SIG-M5 (cell line): ENCODE data around the gene ZDHHC7.

ENCODE experiments used
- DNase-seq: peaks from one replicate; lab custom pipeline; 2025; lab: John Stamatoyannopoulos, UW

The ZDHHC7 gene

GRCh38 chr16:84993926-84994325 lies 17.4 kb downstream of the ZDHHC7 start:
- DNase-seq: no peak

GRCh38 chr16:84992717-84993075 lies 18.6 kb downstream of the ZDHHC7 start:
- no peak for DNase-seq

GRCh38 chr16:84990782-84991181 lies 20.6 kb downstream of the ZDHHC7 start:
- no peak for DNase-seq

GRCh38 chr16:84989749-84990620 lies 21.4 kb downstream of the ZDHHC7 start:
- DNase-seq: no peak

GRCh38 chr16:84988328-84989080 lies 22.8 kb downstream of the ZDHHC7 start:
- DNase-seq: no peak

- DNase-seq: no peak
Measured at GRCh38 chr16:84986879-84987278, 24.5 kb downstream of the ZDHHC7 start.

GRCh38 chr16:84986102-84986501 lies 25.2 kb downstream of the ZDHHC7 start:
- no peak for DNase-seq

- DNase-seq: no peak
Measured at GRCh38 chr16:84985079-84986065, 26.0 kb downstream of the ZDHHC7 start.

- DNase-seq: no peak
Measured at GRCh38 chr16:84982434-84982833, 28.9 kb downstream of the ZDHHC7 start.

- DNase-seq: no peak
Measured at GRCh38 chr16:84979516-84979915, 31.8 kb downstream of the ZDHHC7 start.

GRCh38 chr16:84976644-84977400 lies 34.5 kb downstream of the ZDHHC7 start:
- DNase-seq: no peak

GRCh38 chr16:84975522-84975921 lies 35.8 kb downstream of the ZDHHC7 start:
- DNase-seq: no peak

- DNase-seq: no peak
Measured at GRCh38 chr16:84975066-84975465, 36.3 kb downstream of the ZDHHC7 start.

- no peak for DNase-seq
Measured at GRCh38 chr16:84973776-84974523, 37.4 kb downstream of the ZDHHC7 start.

- DNase-seq: no peak
Measured at GRCh38 chr16:84973236-84973635, 38.1 kb downstream of the ZDHHC7 start.

GRCh38 chr16:84970447-84971127 lies 40.7 kb downstream of the ZDHHC7 start:
- no peak for DNase-seq

GRCh38 chr16:84967828-84968227 lies 43.5 kb downstream of the ZDHHC7 start:
- DNase-seq: no peak

GRCh38 chr16:84965428-84966415 lies 45.6 kb downstream of the ZDHHC7 start:
- no peak for DNase-seq
